Measurements from ENCODE around the gene ANKS1B. TPM values are rescaled to one million over a fixed set of nuclear protein-coding genes. Genes with fewer than 3 reads are reported as not detected.
"Not testable (repeated sequence)": the region's sequence is repeated elsewhere in the genome, so short reads cannot be mapped to it uniquely, and the experiment has no call there.

The ANKS1B gene
- total RNA-seq, 2 donors from 2014 or later: not detected

GRCh38 chr12:99042226-99042625 is 942.5 kb downstream of the ANKS1B start:
- no peaks in the 10 kb centered on the region for H3K36me3 Mint-ChIP-seq
- no peak for DNase-seq (ENCODE audit: low spot score)
- peaks cover 3% of the 10 kb centered on the region for H3K9me3 Mint-ChIP-seq
- ATAC-seq: no peak
- H3K4me3 Mint-ChIP-seq: no peak overlapping the region
- peaks cover 6% of the 10 kb centered on the region in 2 donors for H3K27me3 Mint-ChIP-seq
- H3K27ac Mint-ChIP-seq: no peak overlapping the region
- H3K4me1 Mint-ChIP-seq (ENCODE audit: low read depth in 2 of 2): no peaks in the 10 kb centered on the region

- Mint-ChIP-seq H3K36me3 (no peaks in the 10 kb centered on the region), H3K4me1 (ENCODE audit: low read depth in 2 of 2) (no peaks in the 10 kb centered on the region), H3K27ac (no peak overlapping the region), H3K27me3 (peaks cover 5% of the 10 kb centered on the region in 2 donors), H3K4me3 (no peak overlapping the region), H3K9me3 (no peaks in the 10 kb centered on the region)
- ATAC-seq (no peak), DNase-seq (ENCODE audit: low spot score) (no peak)
Observed at GRCh38 chr12:99039367-99040120, 945.2 kb downstream of the ANKS1B start.

GRCh38 chr12:99036566-99036965 is 948.2 kb downstream of the ANKS1B start:
- DNase-seq (ENCODE audit: low spot score) (no peak), ATAC-seq (no peak)
- Mint-ChIP-seq H3K27ac (no peak overlapping the region), H3K4me1 (ENCODE audit: low read depth in 2 of 2) (no peaks in the 10 kb centered on the region), H3K9me3 (peaks cover 2% of the 10 kb centered on the region), H3K4me3 (no peak overlapping the region), H3K36me3 (no peaks in the 10 kb centered on the region), H3K27me3 (peaks cover 0 to 2% of the 10 kb centered on the region in 2 donors)

- H3K27ac Mint-ChIP-seq: no peak overlapping the region
- H3K4me1 Mint-ChIP-seq (ENCODE audit: low read depth in 2 of 2): no peaks in the 10 kb centered on the region
Observed at GRCh38 chr12:99035803-99036202, 948.9 kb downstream of the ANKS1B start.

GRCh38 chr12:99034201-99034600 is 950.5 kb downstream of the ANKS1B start:
- H3K9me3 Mint-ChIP-seq; H3K27me3 Mint-ChIP-seq; ATAC-seq; H3K4me3 Mint-ChIP-seq; H3K36me3 Mint-ChIP-seq; DNase-seq (ENCODE audit: low spot score); H3K4me1 Mint-ChIP-seq (ENCODE audit: low read depth in 2 of 2); H3K27ac Mint-ChIP-seq: not testable (repeated sequence)

More at GRCh38 chr12:99035803-99036202, 948.9 kb downstream of the ANKS1B start:
- Mint-ChIP-seq H3K27me3 (peaks cover 0 to under 1% of the 10 kb centered on the region in 2 donors), H3K9me3 (peaks cover 2% of the 10 kb centered on the region), H3K36me3 (no peaks in the 10 kb centered on the region), H3K4me3 (no peak overlapping the region)
- no peak for DNase-seq (ENCODE audit: low spot score)
- ATAC-seq: no peak

- Mint-ChIP-seq H3K4me1 (ENCODE audit: low read depth in 2 of 2) (no peaks in the 10 kb centered on the region), H3K4me3 (no peak overlapping the region), H3K36me3 (no peaks in the 10 kb centered on the region), H3K9me3 (peaks cover 6% of the 10 kb centered on the region), H3K27ac (no peak overlapping the region), H3K27me3 (peaks cover 0 to 7% of the 10 kb centered on the region in 2 donors)
- DNase-seq (ENCODE audit: low spot score) (no peak), ATAC-seq (no peak)
Observed at GRCh38 chr12:99029511-99030271, 955.0 kb downstream of the ANKS1B start.

GRCh38 chr12:99027461-99027860 is 957.3 kb downstream of the ANKS1B start:
- H3K36me3 Mint-ChIP-seq: no peaks in the 10 kb centered on the region
- peaks cover 2 to 15% of the 10 kb centered on the region in 2 donors for H3K27me3 Mint-ChIP-seq
- H3K9me3 Mint-ChIP-seq: peaks cover 6% of the 10 kb centered on the region
- H3K4me1 Mint-ChIP-seq (ENCODE audit: low read depth in 2 of 2): no peaks in the 10 kb centered on the region
- H3K27ac Mint-ChIP-seq: no peak overlapping the region
- H3K4me3 Mint-ChIP-seq: no peak overlapping the region
- DNase-seq (ENCODE audit: low spot score) (no peak), ATAC-seq (no peak)

GRCh38 chr12:99027055-99027393 is 957.7 kb downstream of the ANKS1B start:
- H3K27me3 Mint-ChIP-seq: peaks cover 3 to 15% of the 10 kb centered on the region in 2 donors
- no peak overlapping the region for H3K4me3 Mint-ChIP-seq
- no peaks in the 10 kb centered on the region for H3K4me1 Mint-ChIP-seq (ENCODE audit: low read depth in 2 of 2)
- H3K36me3 Mint-ChIP-seq: no peaks in the 10 kb centered on the region
- H3K9me3 Mint-ChIP-seq: peaks cover 4% of the 10 kb centered on the region
- no peak for DNase-seq (ENCODE audit: low spot score)
- ATAC-seq: no peak
- H3K27ac Mint-ChIP-seq: no peak overlapping the region

GRCh38 chr12:99026332-99027054 is 958.2 kb downstream of the ANKS1B start:
- no peak overlapping the region for H3K27ac Mint-ChIP-seq
- peaks cover 4 to 15% of the 10 kb centered on the region in 2 donors for H3K27me3 Mint-ChIP-seq
- H3K9me3 Mint-ChIP-seq: peaks cover 4% of the 10 kb centered on the region
- H3K4me1 Mint-ChIP-seq (ENCODE audit: low read depth in 2 of 2): no peaks in the 10 kb centered on the region
- H3K36me3 Mint-ChIP-seq: no peaks in the 10 kb centered on the region
- no peak overlapping the region for H3K4me3 Mint-ChIP-seq
- ATAC-seq: no peak
- no peak for DNase-seq (ENCODE audit: low spot score)

- Mint-ChIP-seq H3K27ac (no peak overlapping the region), H3K9me3 (no peaks in the 10 kb centered on the region), H3K27me3 (peaks cover 4 to 15% of the 10 kb centered on the region in 2 donors), H3K4me3 (no peak overlapping the region), H3K36me3 (no peaks in the 10 kb centered on the region), H3K4me1 (ENCODE audit: low read depth in 2 of 2) (no peaks in the 10 kb centered on the region)
- DNase-seq (ENCODE audit: low spot score) (no peak), ATAC-seq (no peak)
Observed at GRCh38 chr12:99024870-99025269, 959.9 kb downstream of the ANKS1B start.

GRCh38 chr12:99024191-99024590 is 960.5 kb downstream of the ANKS1B start:
- Mint-ChIP-seq H3K27ac (no peak overlapping the region), H3K4me3 (no peak overlapping the region), H3K9me3 (no peaks in the 10 kb centered on the region), H3K4me1 (ENCODE audit: low read depth in 2 of 2) (no peaks in the 10 kb centered on the region), H3K27me3 (peaks cover 4 to 15% of the 10 kb centered on the region in 2 donors), H3K36me3 (no peaks in the 10 kb centered on the region)
- ATAC-seq: no peak
- DNase-seq (ENCODE audit: low spot score): no peak

- Mint-ChIP-seq H3K27me3 (peaks cover 4 to 15% of the 10 kb centered on the region in 2 donors), H3K36me3 (no peaks in the 10 kb centered on the region), H3K4me3 (no peak overlapping the region), H3K9me3 (no peaks in the 10 kb centered on the region), H3K27ac (no peak overlapping the region), H3K4me1 (ENCODE audit: low read depth in 2 of 2) (no peaks in the 10 kb centered on the region)
- DNase-seq (ENCODE audit: low spot score) (no peak), ATAC-seq (no peak)
Observed at GRCh38 chr12:99020871-99021270, 963.9 kb downstream of the ANKS1B start.

GRCh38 chr12:99019798-99020197 is 964.9 kb downstream of the ANKS1B start:
- no peaks in the 10 kb centered on the region for H3K9me3 Mint-ChIP-seq
- ATAC-seq: no peak
- no peak overlapping the region for H3K27ac Mint-ChIP-seq
- DNase-seq (ENCODE audit: low spot score): no peak
- no peaks in the 10 kb centered on the region for H3K4me1 Mint-ChIP-seq (ENCODE audit: low read depth in 2 of 2)
- H3K36me3 Mint-ChIP-seq: no peaks in the 10 kb centered on the region
- no peak overlapping the region for H3K4me3 Mint-ChIP-seq
- H3K27me3 Mint-ChIP-seq: peaks cover 4 to 9% of the 10 kb centered on the region in 2 donors

GRCh38 chr12:99017971-99018370 is 966.8 kb downstream of the ANKS1B start:
- Mint-ChIP-seq H3K9me3 (peaks cover 4% of the 10 kb centered on the region), H3K4me3 (no peak overlapping the region), H3K27ac (no peak overlapping the region), H3K27me3 (peaks cover 0 to 2% of the 10 kb centered on the region in 2 donors), H3K4me1 (ENCODE audit: low read depth in 2 of 2) (no peaks in the 10 kb centered on the region), H3K36me3 (no peaks in the 10 kb centered on the region)
- no peak for ATAC-seq
- no peak for DNase-seq (ENCODE audit: low spot score)

Data from natural killer cell treated with Interleukin-12 subunit alpha and Interleukin-12 subunit beta and Interleukin-15 and Interleukin-18, amount 100 ng/mL, for 72 hours (primary cell).